Spleen (tissue), 11 donors: ENCODE results near the gene PTPRU. TPM values are rescaled to one million over a fixed set of nuclear protein-coding genes. Genes with fewer than 3 reads are reported as not detected.

Experiments
- DNase-seq: peaks from one replicate; pipeline ENCODE4 v3.0.0-alpha.2; 2020
- H3K27ac ChIP-seq, 8 donors: fragments of 200-600 bp; sonication (generic) in 7 of 8; 1 replicate in 4 of 8; 2 replicates in 4 of 8; pipeline versions ENCODE4 v1.5.0 to v1.8.0; 2016 to 2021; ENCODE audit warnings: inconsistent platforms in 4 of 8, mild to moderate bottlenecking in 4 of 8, moderate library complexity in 1 of 8
- H3K27me3 ChIP-seq, 7 donors: fragments of 200-600 bp; sonication (generic) in 6 of 7; replicated peaks in 1 of 7; 1 replicate in 4 of 7; 2 replicates in 3 of 7; pipeline versions ENCODE4 v1.5.0 to v1.8.0; 2016 to 2021; ENCODE audit warnings: inconsistent platforms in 3 of 7, mild to moderate bottlenecking in 1 of 7
- H3K36me3 ChIP-seq, 6 donors: fragments of 200-600 bp; sonication (generic) in 5 of 6; 1 replicate in 4 of 6; 2 replicates in 2 of 6; pipeline versions ENCODE4 v1.5.0 to v1.8.0; 2016 to 2021; ENCODE audit warnings: inconsistent platforms in 2 of 6
- H3K4me1 ChIP-seq, 6 donors: fragments of 200-600 bp; sonication (generic) in 5 of 6; 1 replicate in 3 of 6; 2 replicates in 3 of 6; pipeline versions ENCODE4 v1.5.0 to v1.8.0; 2016 to 2021; ENCODE audit warnings: inconsistent platforms in 3 of 6
- H3K4me3 ChIP-seq, 8 donors: fragments of 200-600 bp; sonication (generic) in 7 of 8; 1 replicate in 4 of 8; 2 replicates in 4 of 8; pipeline versions ENCODE4 v1.5.0 to v1.8.0; 2016 to 2021; ENCODE audit warnings: inconsistent platforms in 4 of 8, mild to moderate bottlenecking in 4 of 8, moderate library complexity in 2 of 8
- H3K9me3 ChIP-seq, 8 donors: fragments of 200-600 bp; sonication (generic) in 7 of 8; 1 replicate in 4 of 8; 2 replicates in 4 of 8; pipeline versions ENCODE4 v1.5.0 to v1.8.0; 2016 to 2021; ENCODE audit warnings: inconsistent platforms in 4 of 8
- POLR2A ChIP-seq, 3 donors: fragments of 450-650 bp; IDR thresholded peaks; one replicate each; pipeline ENCODE4 v1.5.1; 2017; ENCODE audit warnings: antibody characterized with exemption in 3 of 3, mild to moderate bottlenecking in 1 of 3
- POLR2AphosphoS5 ChIP-seq, 3 donors: sonication (generic); formaldehyde crosslinking; IDR thresholded peaks; one replicate each; pipeline ENCODE4 v1.5.1; 2017; ENCODE audit warnings: antibody characterized with exemption in 3 of 3
- WGBS, 5 donors: extraction: QIAGEN DNeasy Blood & Tissue Kit in 3 of 5; methylation state at CpG; one replicate each; pipeline versions ENCODE4 v1.1.5 to v1.1.7; 2013 to 2018; 5-methylcytosine and 5-hydroxymethylcytosine counted together
- intact Hi-C: fragments of 100-400 bp; cut with DNase I; formaldehyde crosslinking; loops from one replicate; pipeline ENCODE4 v1.15.0; 2023; ENCODE audit warnings: low total_unique reads
- polyA plus RNA-seq, 3 donors: library from polyadenylated mRNA; stranded (reverse); fragments of 200-250 nt; gene quantifications; one replicate each; pipeline ENCODE4 v1.2.1, GENCODE V29; 2013
- total RNA-seq, 7 donors: library from RNA; depleted of rRNA in 3 of 7; stranded (reverse); fragments of >200 nt in 3 of 7; fragmentation: NEBNext Ultra II Directional in 4 of 7; extraction: Animal tissue kit (Norgen Biotek cat#: 25700) in 4 of 7; gene quantifications; one replicate each; pipeline versions ENCODE4 v1.1.0 to v1.2.1, GENCODE V29; 2016 to 2021
- TF ChIP-seq, protein P1 (sequence below), 11 experiments: fragments of 200-600 bp in 7 of 11; fragments of 450-650 bp in 4 of 11; sonication (generic) in 4 of 11; IDR thresholded peaks in 8 of 11; conservative IDR thresholded peaks in 3 of 11; 1 replicate in 7 of 11; 2 replicates in 4 of 11; pipeline versions ENCODE4 v1.4.0 to v1.8.0; 2016 to 2021; ENCODE audit warnings: antibody characterized with exemption in 11 of 11, inconsistent platforms in 4 of 11, mild to moderate bottlenecking in 1 of 11
- donor health status: healthy with polysubstance abuse.
- donor health status: DM: no; HTN: no; CAD: no; lungs with moderate emphysema.
- donor health status: DM: no; HTN: no; CAD: no.
- donor health status: Bipolar disorder and iron deficiency.
- donor health status: healthy.
- donor health status: DM: no; HTN: no; CAD: no.
- donor health status: DM: yes; HTN: yes; CAD: no.

PTPRU gene
- total and polyA plus RNA-seq, 10 donors, result 1.00 to 10.8 (median 5.2) TPM

DNA sequence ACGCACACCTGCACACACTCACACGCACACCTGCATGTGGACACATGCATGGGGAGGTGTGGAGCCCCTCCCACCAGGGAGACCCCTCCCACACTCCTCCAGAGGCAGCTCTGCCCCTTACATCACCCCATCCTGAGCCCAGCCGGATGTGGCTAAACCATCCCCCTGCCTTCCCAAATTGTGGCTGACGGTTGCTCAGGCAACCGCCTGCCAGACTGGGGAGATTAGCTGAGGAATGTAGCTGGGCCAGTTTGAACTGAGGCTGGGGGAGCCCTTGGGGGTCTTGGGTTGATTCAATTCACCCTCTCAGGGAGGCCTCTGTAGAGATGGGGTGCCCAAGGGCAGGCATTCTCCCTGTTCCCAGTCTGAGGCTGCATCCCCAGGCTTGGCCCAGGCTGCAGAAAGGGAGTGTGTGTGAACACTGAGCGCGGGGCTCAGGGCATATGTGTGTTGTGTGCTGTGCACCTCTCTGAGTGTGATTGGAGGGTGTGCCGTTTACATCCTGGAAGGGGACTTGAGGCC, 12.9 kb downstream of the PTPRU start:
- Histone ChIP-seq H3K27ac (no peak overlapping the region), H3K9me3 (no peaks in the 10 kb centered on the region), H3K4me1 (no peaks in the 10 kb centered on the region), H3K4me3 (no peak overlapping the region), H3K36me3 (no peaks in the 10 kb centered on the region), H3K27me3 (peaks cover 0 to 26% (median 0%) of the 10 kb centered on the region in 7 donors)
- no peak for TF ChIP-seq POLR2A (IDR thresholded peaks at IDR 0.05)
- TF ChIP-seq, protein P1, sequence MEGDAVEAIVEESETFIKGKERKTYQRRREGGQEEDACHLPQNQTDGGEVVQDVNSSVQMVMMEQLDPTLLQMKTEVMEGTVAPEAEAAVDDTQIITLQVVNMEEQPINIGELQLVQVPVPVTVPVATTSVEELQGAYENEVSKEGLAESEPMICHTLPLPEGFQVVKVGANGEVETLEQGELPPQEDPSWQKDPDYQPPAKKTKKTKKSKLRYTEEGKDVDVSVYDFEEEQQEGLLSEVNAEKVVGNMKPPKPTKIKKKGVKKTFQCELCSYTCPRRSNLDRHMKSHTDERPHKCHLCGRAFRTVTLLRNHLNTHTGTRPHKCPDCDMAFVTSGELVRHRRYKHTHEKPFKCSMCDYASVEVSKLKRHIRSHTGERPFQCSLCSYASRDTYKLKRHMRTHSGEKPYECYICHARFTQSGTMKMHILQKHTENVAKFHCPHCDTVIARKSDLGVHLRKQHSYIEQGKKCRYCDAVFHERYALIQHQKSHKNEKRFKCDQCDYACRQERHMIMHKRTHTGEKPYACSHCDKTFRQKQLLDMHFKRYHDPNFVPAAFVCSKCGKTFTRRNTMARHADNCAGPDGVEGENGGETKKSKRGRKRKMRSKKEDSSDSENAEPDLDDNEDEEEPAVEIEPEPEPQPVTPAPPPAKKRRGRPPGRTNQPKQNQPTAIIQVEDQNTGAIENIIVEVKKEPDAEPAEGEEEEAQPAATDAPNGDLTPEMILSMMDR (IDR thresholded peaks at IDR 0.05 in 8 of 11, conservative IDR thresholded peaks at IDR 0.05 in 3 of 11), result no peak
- TF ChIP-seq POLR2AphosphoS5 (IDR thresholded peaks at IDR 0.05), result no peak
- 42 to 53% (median 49%) methylated on average over 8 of the region's 8 CpGs for WGBS, 5 donors
- intact Hi-C loops, result no loop called here
- DNase-seq, result peak; percentile 31

- intact Hi-C loops, result no loop called here
- H3K4me3 ChIP-seq, result no peak overlapping the region
- no peak overlapping the region for H3K27ac ChIP-seq
- WGBS, 5 donors, result 88 to 100% (median 94%) methylated on average over 2 of the region's 2 CpGs
- H3K27me3 ChIP-seq, result peaks cover 0 to 26% (median 0%) of the 10 kb centered on the region in 7 donors
- H3K36me3 ChIP-seq, result no peaks in the 10 kb centered on the region
- no peaks in the 10 kb centered on the region for H3K9me3 ChIP-seq
- H3K4me1 ChIP-seq, result no peaks in the 10 kb centered on the region
- no peak for TF ChIP-seq POLR2AphosphoS5 (IDR thresholded peaks at IDR 0.05)
- TF ChIP-seq, protein P1 (IDR thresholded peaks at IDR 0.05 in 8 of 11, conservative IDR thresholded peaks at IDR 0.05 in 3 of 11), result no peak
- TF ChIP-seq POLR2A (IDR thresholded peaks at IDR 0.05), result no peak
- DNase-seq, result peak; percentile 11
Observed at GRCh38 chr1:29249951-29250581, 13.7 kb downstream of the PTPRU start.

GRCh38 chr1:29251164-29252124, 15.1 kb downstream of the PTPRU start:
- WGBS, 5 donors, result 65 to 88% (median 76%) methylated on average over 8 of the region's 8 CpGs
- no peaks in the 10 kb centered on the region for H3K4me1 ChIP-seq
- peak; percentile 51 for DNase-seq
- no peaks in the 10 kb centered on the region for H3K9me3 ChIP-seq
- H3K4me3 ChIP-seq, result no peak overlapping the region
- no peaks in the 10 kb centered on the region for H3K36me3 ChIP-seq
- intact Hi-C loops, result no loop called here
- no peak overlapping the region for H3K27ac ChIP-seq
- TF ChIP-seq POLR2AphosphoS5 (IDR thresholded peaks at IDR 0.05) (no peak), POLR2A (IDR thresholded peaks at IDR 0.05) (no peak)
- peaks cover 0 to 17% (median 0%) of the 10 kb centered on the region in 7 donors for H3K27me3 ChIP-seq

GRCh38 chr1:29253180-29253579, 16.9 kb downstream of the PTPRU start:
- peaks cover 0 to 23% (median 4%) of the 10 kb centered on the region in 7 donors for H3K27me3 ChIP-seq
- no peak overlapping the region for H3K27ac ChIP-seq
- WGBS, 5 donors, result 87 to 93% (median 91%) methylated on average over 3 of the region's 3 CpGs
- H3K4me1 ChIP-seq, result peaks cover 0 to 4% (median 0%) of the 10 kb centered on the region in 6 donors
- TF ChIP-seq POLR2A (IDR thresholded peaks at IDR 0.05) (no peak), POLR2AphosphoS5 (IDR thresholded peaks at IDR 0.05) (no peak)
- TF ChIP-seq, protein P1 (IDR thresholded peaks at IDR 0.05 in 8 of 11, conservative IDR thresholded peaks at IDR 0.05 in 3 of 11), result no peak
- no peaks in the 10 kb centered on the region for H3K9me3 ChIP-seq
- DNase-seq, result no peak
- H3K36me3 ChIP-seq, result no peaks in the 10 kb centered on the region
- intact Hi-C loops, result no loop called here
- H3K4me3 ChIP-seq, result no peak overlapping the region
